HG03439 (cell line): ENCODE measurements around the gene CUL3.
"Not testable (repeated sequence)": the region's sequence is repeated elsewhere in the genome, so short reads cannot be mapped to it uniquely, and the experiment has no call there.

Source experiments
- ATAC-seq: cut with Tn5 transposase; IDR thresholded peaks from one replicate; pipeline ENCODE4 v1.9.1; 2021; ENCODE audit warnings: mild to moderate bottlenecking, moderate library complexity; ENCODE audit not compliant: unreplicated experiment

Gene CUL3

DNA sequence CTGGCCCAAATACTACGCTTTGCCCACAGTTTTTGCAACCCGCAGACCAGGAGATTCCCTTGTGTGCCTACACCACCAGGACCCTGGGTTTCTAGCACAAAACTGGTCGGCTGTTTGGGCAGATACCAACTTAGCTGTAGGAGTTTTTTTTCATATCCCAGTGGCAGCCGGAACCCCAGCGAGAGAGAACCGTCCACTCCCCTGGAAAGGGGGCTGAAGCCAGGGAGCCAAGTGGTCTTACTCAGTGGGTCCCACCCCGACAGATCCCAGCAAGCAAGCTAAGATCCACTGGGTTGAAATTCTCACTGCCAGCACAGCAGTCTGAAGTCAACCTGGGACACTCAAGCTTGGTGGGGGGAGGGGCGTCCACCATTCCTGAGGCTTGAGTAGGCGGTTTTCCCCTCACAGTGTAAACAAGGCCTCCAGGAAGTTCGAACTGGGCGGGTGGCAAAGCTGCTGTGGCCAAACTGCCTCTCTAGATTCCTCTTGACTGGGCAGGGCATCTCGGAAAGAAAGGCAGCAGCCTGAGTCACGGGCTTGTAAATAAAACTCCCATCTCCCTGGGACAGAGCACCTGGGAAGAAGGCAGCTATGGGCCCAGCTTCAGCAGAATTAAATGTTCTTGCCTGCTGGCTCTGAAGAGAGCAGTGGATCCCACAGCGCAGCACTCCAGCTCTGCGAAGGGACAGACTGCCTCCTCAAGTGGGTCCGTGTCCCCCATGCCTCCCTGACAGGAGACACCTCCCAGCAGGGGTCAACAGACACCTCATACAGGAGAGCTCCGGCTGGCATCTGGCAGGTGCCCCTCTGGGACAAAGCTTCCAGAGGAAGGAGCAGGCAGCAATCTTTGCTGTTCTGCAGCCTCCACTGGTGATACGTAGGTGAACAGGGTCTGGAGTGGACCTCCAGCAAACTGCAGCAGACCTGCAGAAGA is 99.8 kb downstream of the CUL3 start:
- not testable (repeated sequence) for ATAC-seq

DNA sequence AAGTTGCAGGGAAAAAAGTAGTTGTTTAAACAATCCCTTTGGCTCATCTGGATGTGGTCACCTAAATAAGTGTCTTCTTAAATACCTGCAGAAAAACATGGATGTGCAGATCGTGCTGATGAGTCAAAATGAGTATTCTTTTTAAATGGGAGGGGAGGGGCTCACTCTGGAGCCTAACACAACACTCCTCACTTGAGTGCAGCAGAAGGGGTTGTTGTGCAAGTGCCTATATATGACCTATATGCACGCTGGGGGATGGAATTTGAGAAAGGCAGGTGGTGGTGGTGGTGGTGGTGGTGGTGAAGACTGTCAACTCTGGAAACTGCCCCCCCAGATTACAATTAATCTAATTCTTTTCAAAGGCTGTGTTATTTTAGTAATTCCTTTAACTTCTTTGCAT is 105.3 kb downstream of the CUL3 start:
- no peak for ATAC-seq

DNA sequence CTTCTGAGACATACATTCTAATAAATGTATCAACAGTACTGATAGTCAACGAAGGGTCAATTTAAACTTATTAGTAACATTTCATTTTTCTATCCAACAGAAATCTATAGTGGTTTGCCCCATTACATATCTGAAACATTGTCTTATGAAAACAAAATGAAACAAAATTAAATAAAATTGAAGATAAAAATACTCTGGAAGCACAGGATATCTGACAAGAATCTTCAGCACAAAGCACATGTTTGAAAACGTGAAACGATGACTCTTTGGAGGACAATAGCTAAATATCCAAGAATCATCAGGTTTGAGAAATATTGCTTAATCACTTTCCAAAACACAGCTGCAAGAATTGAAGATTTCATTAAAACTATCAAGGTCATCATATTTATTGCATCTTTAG is 112.3 kb downstream of the CUL3 start:
- no peak for ATAC-seq

DNA sequence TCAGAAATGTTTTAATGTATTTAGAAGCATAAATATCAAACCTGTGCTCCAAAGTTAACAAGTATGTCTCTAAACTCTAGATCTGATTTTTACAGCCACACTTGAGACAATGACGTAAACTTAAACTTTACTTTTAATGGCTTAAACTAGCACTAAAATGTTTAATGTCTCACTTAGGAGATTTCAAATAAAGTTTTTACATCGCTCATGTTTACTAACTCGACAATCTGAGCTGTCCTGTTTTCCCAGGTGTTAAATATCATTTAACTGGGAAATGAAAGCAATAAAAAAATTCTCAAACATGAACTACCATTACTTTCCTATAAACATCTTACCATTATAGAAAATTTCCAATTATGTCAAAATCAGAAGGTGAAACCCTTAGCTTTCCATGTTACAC is 113.0 kb downstream of the CUL3 start:
- no peak for ATAC-seq

DNA sequence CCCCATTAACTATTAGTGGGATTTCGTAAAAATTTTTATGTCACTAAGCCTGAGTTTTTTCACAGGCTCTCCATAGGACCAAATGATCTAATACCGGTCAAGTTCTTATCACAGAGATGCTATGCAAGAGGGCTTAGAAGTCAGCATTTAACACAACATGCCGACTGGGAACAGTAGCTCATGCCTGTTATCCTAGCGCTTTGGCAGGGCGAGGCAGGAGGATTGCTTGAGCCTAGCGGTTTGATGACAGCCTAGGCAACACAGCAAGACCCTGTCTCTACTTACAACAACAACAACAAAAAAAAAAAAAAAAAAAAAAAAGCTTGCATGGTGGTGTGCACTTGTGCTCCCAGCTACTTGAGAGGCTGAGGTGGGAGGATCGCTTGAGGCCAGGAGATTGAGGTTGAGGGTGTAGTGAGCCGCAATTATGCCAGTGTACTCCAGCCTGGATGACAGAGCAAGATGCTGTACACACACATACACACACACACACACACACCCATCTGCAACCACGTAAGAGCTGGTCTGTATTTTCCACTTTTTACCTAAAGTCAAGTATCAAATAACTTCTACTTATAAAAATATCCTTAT is 115.7 kb downstream of the CUL3 start:
- no peak for ATAC-seq

DNA sequence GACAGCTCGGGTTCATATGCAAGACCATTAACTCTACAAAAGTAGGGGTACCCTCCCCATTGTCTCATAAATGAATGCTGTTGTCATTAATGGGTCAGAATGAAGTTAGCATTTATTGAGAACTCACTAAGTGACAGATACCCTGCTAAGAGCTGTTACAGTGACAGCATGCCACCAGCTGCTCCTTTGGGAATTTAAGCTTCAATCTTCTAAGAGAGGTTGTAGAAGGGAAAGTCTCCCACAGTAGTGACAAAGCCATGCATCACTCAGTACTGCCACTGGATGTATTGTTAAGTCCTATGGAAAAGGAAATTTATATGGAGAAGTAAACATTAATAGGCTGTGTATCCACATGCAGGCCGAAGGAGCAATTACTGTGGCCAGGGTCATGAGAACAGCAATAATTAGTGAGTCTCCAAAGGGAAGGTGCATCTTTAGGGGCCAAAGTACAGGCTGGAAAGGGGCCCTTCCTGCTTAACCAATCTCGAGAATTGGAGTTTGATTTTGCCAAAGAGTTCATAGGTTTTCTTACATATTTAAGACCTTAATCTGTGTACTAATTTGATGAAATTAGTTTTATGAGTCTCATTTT is 118.8 kb downstream of the CUL3 start:
- ATAC-seq, result no peak

DNA sequence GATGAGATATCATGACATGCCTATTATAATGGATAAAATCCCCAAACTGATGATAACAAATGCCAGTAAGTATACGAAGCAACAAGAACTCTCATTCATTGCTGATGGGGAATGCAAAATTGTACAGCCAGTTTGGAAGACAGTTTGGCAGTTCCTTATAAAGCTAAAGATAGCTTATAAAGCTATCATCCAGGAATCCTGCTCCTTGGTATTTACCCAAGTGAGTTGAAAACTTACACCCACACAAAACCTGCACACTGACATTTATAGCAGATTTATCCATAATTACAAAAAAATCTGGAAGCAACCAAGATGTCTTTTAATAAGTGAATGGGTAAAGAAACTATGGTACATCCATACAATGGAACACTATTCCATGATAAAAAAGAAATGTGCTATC is 123.8 kb downstream of the CUL3 start:
- ATAC-seq, result no peak

DNA sequence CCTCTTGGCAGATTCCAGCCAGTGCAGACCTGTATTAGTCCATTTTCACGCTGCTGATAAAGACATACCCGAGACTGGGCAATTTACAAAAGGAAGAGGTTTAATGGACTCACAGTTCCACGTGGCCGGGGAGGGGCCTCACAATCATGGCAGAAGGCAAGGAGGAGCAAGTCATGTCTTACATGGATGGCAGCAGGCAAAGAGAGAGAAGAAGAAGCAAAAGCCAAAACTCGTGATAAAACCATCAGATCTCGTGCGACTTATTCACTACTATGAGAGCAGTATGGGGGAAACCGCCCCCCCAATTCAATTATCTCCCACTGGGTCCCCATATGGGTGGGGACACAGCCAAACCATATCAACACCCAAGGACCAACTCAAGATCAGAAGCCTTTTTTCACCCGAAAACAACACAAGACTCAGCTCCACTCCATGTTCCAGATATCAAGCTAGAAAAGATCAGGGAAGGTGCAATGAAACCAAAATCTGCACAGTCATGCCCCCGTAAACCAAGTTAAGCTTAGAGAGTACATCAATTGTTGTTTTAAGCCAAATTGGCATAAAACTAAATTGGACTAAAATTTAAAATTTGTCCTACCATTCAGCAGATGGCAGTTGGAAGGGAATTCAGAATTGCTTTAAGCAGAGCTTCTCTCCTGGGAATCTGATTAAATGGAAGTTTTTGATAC is 127.6 kb downstream of the CUL3 start:
- ATAC-seq, result no peak

DNA sequence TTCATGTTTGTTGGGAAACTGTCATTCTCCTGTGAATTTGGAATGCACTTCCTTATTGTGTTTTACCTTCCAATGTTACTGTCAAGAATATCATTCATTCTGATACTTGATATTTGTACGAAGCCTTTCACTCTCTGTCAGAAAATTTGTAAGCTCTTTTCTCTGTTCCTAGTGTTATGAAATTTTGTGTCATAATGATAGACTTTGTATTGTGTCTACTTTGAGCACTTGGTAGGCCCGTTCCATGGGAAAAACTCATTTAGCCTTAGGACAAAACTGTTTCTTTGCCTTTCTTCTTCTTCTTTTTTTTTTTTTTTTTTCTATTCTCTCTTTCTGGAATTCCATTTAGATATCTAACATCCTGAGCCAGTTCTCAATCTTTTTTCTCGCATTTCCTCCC is 131.3 kb downstream of the CUL3 start:
- no peak for ATAC-seq

DNA sequence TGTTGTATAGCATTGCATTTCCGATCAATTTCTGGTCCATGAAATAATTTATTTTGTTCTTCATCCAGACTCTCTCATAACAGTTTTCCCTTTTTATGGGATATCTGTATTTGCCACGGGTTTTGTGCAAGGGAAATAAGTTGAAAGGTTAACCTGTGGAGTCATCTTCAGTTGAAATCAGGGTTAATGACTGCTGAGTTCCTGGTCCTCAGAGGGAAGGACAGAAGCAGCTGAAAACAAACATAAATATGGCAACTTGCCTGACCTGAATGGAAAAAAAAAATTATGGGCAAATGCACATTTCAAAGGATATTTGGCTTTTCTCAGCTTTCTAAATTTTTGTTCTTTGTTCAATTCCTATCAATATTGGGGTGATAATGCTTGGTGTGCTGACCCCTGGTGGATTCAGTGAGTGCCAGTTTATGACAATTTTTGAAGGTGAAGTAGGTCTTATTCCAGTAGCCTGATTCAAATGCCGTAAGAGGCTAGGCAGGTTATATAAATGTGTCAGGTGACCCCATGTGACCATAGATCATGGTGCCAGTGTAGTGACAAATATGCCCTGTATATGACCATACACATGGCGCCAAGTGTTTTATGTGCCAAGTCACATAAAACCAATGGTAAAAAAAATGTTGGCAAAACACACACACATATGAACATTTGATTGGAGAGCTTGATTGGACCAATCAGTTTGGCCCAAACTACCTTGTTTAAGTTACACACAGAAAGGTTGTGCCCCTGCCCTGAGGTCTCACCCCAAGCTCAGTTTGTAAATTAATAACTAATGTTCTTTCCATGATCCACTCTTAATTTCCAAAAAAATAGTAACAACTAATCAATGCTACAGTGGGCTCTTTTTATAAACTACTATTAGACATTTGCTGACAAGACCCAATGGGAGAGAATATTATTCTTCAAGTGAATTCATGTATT is 135.7 kb downstream of the CUL3 start:
- no peak for ATAC-seq

DNA sequence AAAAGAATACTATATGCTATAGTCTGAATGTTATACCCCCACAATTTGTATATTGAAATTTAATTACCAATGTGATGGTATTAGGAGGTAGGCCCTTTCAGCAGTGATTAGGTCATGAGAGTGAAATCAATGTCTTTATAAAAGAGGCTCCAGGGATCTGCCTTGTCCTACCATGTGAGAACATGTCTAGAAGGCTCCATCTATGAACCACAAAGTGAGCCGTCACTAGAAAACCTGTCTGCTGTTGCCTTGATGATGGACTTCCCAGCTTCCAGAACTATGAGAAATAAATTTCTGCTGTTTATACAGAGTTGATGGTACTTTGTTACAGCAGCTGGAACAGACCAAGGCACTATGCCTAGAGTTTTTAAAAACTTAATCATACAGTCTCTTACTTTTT is 136.9 kb downstream of the CUL3 start:
- ATAC-seq, result no peak

DNA sequence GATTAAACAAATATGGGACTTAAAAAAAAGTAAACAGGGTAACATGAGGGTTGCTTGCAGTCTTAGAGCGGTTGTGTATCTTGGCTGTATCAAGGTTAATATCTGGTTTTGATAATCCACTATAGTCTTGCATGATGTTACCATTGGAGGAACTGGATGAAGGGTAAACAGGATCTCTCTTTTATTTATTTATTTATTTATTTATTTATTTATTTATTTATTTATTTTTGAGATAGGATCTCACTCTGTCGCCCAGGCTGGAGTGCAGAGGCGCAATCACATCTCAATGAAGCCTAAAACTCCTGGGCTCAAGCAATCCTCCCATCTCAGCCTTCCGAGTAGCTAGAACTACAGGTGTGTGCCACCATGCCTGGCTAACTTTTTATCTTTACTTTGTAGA is 140.4 kb downstream of the CUL3 start:
- ATAC-seq, result no peak

DNA sequence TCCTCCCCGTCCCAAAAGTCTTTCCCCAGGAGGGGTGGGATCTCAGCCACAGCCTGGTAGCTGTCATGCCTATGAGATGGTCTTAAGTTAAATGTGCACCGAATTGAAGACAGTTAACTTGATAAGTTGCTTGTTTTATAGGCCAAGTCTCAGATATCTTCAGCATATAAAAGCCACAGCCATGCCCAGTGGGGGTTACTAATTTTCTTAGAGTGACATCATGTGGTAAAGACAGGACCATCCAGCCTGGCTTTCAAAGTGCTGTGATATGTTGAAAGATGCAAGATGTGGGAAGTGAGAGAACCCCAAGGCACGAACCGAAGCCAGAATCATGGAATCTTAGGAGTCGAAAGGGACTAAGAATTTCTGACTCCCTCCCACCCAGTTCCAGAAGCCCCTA is 141.1 kb downstream of the CUL3 start:
- ATAC-seq, result no peak

DNA sequence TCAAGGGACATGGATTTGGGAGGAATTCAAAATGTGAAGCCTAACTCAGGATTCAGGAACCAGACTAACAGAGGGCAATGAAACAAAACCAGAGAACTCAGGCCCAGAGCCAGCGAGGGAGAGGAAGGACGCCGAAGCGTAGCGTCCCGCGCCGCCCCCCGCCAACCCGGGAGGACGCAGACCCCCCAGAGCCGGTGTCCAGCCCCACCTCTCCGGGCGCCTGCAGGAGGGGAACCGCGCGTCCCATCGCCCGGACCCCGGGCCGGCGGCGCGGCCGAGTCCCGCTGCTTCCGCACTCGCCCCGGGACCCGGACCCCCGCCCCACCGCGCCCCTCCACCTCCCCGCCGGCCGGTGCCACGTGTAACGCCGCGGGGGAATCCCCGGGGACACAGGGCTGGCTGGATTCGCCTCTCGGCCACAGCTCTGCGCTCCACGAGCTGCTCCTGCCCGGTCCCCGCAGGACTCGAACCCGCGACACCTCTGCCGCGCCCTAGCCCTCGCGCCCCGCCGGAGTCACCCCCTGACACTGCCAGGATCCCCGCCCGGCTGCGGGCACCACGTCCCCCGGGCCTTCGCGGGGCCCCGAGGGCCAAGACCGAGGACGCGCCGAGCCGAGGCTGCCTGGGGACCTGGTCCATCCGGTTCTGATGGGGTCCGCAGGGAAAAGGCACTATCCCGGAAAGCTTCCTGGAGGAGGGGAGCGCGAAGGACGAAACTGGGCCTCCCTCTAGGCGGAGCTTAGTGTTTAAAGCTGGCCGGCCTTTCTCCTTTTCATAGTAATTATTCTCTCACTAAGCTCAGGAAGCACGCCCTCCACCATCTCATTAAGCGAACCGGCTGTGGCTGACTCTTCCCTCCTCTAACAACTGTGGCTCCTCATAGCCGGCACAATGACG is 142.8 kb downstream of the CUL3 start:
- no peak for ATAC-seq

DNA sequence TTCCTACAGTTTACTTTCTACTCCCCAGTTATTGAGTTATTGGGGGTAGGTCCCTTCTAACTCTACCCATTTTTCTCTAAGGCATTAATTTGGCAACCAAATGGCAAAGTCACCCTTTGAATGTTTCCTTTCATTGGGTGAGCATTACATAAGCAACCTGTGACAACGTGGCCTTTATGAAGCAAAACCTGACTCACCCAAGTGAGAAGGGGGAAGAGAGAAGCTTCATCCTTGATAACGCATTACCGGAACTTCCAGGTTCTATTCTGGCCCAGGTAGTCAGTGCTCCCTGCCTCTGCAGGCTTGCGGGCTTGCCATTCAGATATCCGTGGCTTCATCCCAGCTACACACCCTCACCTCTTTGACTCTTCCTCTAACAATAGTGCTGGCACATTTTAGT is 144.2 kb downstream of the CUL3 start:
- no peak for ATAC-seq

DNA sequence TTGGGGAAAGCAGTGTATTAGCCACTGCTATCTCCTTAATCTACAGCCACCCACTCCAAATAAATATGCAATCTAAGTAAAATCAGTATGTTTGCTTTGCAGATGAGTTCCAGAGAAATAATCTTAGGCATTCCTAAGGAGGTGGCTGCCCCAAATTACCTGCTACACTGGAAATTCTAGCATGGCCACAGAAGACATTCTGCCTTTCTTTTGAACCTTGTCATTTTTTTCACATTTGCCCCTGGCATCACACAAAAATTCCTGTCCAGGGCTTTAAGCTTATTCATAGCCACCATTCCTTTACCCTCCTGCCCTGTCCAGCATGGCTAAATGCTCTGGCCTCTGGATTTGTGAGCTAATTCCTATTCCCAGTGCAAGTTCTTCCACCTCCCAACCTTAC is 146.4 kb downstream of the CUL3 start:
- no peak for ATAC-seq

DNA sequence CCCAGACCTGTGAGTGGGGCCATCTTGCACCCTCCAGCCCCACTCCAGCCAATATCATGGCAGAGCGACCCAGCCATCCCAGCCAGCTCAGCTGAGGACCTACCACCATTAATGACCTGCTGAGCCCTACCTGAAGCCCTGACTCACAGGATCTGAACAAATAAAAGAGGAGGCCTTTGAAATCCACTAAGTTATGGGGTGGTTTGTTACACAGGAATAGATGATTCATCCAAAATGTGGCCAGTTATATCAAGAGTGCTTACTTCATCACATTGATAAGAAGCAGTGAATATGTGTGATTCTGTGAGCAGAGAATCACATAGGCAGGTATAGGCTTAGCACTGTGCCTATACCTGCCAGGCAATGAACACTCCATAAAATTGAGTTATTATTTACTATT is 148.5 kb downstream of the CUL3 start:
- no peak for ATAC-seq

DNA sequence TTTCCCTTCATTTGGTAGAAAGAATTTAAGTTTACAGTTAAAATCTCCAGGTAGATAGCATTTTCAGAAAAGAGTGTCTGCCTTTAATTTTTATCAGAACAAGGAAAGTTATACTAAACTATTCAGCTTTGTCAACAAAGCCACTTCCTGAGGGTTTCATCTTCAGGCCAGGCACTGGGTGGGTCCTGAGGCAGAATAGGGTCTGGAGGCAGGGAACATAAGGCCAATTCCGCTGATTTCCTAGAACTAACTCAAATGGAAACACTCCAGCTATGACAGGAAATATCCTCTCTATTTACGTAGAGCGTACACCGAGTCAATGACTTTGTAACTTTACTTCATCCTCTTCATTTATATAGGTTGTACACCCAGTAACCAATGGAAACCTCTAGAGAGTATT is 150.5 kb downstream of the CUL3 start:
- no peak for ATAC-seq

DNA sequence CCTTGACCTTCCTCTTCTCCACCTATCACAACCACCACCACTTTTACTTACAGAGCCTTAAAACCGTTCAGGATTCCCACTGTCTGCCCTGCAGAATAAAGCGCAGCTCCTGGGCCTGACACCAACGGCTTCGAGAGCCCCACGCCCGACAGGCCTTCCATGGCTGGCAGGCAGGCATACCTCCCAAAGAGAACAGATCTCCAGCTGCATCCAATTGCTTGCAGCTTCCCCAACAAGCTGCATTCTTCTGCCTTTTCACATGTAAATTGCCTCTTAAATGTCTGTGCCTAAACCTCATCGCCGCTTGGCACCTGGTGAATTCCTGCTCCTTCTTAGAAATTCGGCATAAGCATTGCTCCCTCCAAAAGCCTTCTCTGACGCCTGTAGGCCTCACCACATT is 151.7 kb downstream of the CUL3 start:
- ATAC-seq, result no peak
